Cardiac muscle cell (in vitro differentiated cells and primary cell): ENCODE results near the gene FOXE3. TPM values are rescaled to one million over a fixed set of nuclear protein-coding genes. Genes with fewer than 3 reads are reported as not detected.

ENCODE experiments used
- DNase-seq, 2 donors: peaks; one replicate each; pipeline versions ENCODE4 v3.0.0 to v3.0.0-alpha.2; 2010 to 2017; ENCODE audit warnings: low read depth in 1 of 2, low spot score in 1 of 2
- H3K27ac ChIP-seq: fragments of 200-600 bp; sonication (generic); 2 replicates; pipeline ENCODE4 v1.5.1; 2016
- H3K27me3 ChIP-seq: fragments of 200-600 bp; sonication (generic); 2 replicates; pipeline ENCODE4 v1.6.0; 2016; ENCODE audit warnings: control low read depth
- H3K36me3 ChIP-seq: fragments of 200-600 bp; sonication (generic); 2 replicates; pipeline ENCODE4 v1.5.1; 2016; ENCODE audit warnings: control low read depth
- H3K4me1 ChIP-seq: fragments of 200-600 bp; sonication (generic); 2 replicates; pipeline ENCODE4 v1.8.1; 2017; ENCODE audit warnings: low read depth, mild to moderate bottlenecking, mixed run types
- H3K4me3 ChIP-seq: fragments of 200-600 bp; sonication (generic); 2 replicates; pipeline ENCODE4 v1.5.1; 2016; ENCODE audit warnings: mild to moderate bottlenecking
- H3K9me3 ChIP-seq: fragments of 200-600 bp; sonication (generic); 2 replicates; pipeline ENCODE4 v1.5.1; 2017; ENCODE audit warnings: low read depth, mild to moderate bottlenecking, control low read depth
- polyA plus RNA-seq: library from polyadenylated mRNA; unstranded; fragments of >200 nt; fragmentation: Nextera tagmentation; extraction: Ambion mirVana; gene quantifications from 2 replicates; pipeline ENCODE4 v1.2.1, GENCODE V29; 2016
- total RNA-seq: library from RNA; depleted of rRNA; stranded (reverse); fragments of >200 nt; gene quantifications from 2 replicates; pipeline ENCODE4 v1.2.3, GENCODE V29; 2016
- TF ChIP-seq, protein P1 (sequence below): IDR thresholded peaks from 2 replicates; pipeline ENCODE4 v1.5.1; 2012; ENCODE audit warnings: low read depth, mild to moderate bottlenecking, low read length

FOXE3 gene
- total and polyA plus RNA-seq, 2 experiments from 2014 or later: not detected

DNA sequence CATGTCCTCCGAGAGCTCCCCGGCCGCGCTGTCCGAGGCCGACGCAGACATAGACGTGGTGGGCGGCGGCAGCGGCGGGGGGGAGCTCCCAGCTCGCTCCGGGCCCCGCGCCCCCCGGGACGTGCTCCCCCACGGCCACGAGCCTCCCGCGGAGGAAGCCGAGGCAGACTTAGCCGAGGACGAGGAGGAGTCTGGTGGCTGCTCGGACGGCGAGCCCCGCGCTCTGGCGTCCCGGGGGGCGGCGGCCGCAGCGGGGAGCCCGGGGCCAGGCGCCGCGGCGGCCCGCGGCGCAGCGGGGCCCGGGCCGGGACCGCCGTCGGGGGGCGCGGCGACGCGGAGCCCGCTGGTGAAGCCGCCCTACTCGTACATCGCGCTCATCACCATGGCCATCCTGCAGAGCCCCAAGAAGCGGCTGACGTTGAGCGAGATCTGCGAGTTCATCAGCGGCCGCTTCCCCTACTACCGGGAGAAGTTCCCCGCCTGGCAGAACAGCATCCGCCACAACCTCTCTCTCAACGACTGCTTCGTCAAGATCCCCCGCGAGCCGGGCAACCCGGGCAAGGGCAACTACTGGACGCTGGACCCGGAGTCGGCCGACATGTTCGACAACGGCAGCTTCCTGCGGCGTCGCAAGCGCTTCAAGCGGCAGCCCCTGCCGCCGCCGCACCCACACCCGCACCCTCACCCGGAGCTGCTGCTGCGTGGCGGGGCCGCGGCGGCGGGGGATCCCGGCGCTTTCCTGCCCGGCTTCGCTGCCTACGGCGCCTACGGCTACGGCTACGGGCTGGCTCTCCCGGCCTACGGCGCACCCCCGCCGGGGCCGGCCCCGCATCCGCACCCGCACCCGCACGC, 22.3 kb downstream of the FOXE3 start:
- H3K36me3 ChIP-seq: no peaks in the 10 kb centered on the region
- H3K27me3 ChIP-seq: peaks cover 100% of the 10 kb centered on the region
- peak overlapping the region; percentile 63 for H3K4me3 ChIP-seq
- H3K4me1 ChIP-seq: peaks cover 4% of the 10 kb centered on the region
- no peaks in the 10 kb centered on the region for H3K9me3 ChIP-seq
- no peak overlapping the region for H3K27ac ChIP-seq
- no peak for DNase-seq
- TF ChIP-seq, protein P1, sequence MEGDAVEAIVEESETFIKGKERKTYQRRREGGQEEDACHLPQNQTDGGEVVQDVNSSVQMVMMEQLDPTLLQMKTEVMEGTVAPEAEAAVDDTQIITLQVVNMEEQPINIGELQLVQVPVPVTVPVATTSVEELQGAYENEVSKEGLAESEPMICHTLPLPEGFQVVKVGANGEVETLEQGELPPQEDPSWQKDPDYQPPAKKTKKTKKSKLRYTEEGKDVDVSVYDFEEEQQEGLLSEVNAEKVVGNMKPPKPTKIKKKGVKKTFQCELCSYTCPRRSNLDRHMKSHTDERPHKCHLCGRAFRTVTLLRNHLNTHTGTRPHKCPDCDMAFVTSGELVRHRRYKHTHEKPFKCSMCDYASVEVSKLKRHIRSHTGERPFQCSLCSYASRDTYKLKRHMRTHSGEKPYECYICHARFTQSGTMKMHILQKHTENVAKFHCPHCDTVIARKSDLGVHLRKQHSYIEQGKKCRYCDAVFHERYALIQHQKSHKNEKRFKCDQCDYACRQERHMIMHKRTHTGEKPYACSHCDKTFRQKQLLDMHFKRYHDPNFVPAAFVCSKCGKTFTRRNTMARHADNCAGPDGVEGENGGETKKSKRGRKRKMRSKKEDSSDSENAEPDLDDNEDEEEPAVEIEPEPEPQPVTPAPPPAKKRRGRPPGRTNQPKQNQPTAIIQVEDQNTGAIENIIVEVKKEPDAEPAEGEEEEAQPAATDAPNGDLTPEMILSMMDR: no peak

- DNase-seq: no peak
- TF ChIP-seq, protein P1: no peak
- H3K36me3 ChIP-seq: no peaks in the 10 kb centered on the region
- no peak overlapping the region for H3K27ac ChIP-seq
- H3K9me3 ChIP-seq: no peaks in the 10 kb centered on the region
- H3K4me1 ChIP-seq: peaks cover 4% of the 10 kb centered on the region
- H3K27me3 ChIP-seq: peaks cover 100% of the 10 kb centered on the region
- no peak overlapping the region for H3K4me3 ChIP-seq
Observed at GRCh38 chr1:47439017-47439818, 23.1 kb downstream of the FOXE3 start.

GRCh38 chr1:47439819-47440598, 23.9 kb downstream of the FOXE3 start:
- no peaks in the 10 kb centered on the region for H3K36me3 ChIP-seq
- TF ChIP-seq, protein P1: no peak
- peaks cover 3% of the 10 kb centered on the region for H3K4me1 ChIP-seq
- H3K27me3 ChIP-seq: peaks cover 100% of the 10 kb centered on the region
- H3K4me3 ChIP-seq: no peak overlapping the region
- no peaks in the 10 kb centered on the region for H3K9me3 ChIP-seq
- DNase-seq: no peak
- no peak overlapping the region for H3K27ac ChIP-seq

DNA sequence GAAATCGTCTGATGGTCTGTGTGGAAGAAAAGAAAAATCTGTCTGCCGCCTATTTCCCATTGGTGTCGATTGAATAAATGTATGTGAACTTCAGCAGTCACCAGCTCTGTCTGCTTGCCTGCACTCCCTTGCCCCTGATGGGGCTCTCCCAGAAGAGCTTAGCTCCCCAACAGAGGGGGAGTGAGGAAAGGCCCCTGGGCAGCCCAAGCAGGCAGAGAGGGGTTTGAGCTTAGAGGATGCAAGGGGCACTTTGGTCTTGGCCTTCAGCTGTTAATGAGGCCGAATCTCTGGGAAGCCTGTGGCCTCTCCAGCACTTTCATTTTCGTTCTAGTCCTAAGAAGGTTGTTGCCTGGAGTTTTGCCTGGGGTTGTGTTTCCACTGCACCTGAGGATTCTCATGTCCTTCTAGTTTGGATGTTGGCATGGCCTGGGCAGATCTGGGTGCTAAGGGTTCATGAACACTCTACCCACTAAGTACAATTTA, 24.6 kb downstream of the FOXE3 start:
- DNase-seq: no peak
- Histone ChIP-seq H3K4me3 (no peak overlapping the region), H3K9me3 (no peaks in the 10 kb centered on the region), H3K36me3 (no peaks in the 10 kb centered on the region), H3K27ac (no peak overlapping the region), H3K4me1 (peaks cover 3% of the 10 kb centered on the region), H3K27me3 (peaks cover 100% of the 10 kb centered on the region)
- TF ChIP-seq, protein P1: no peak

- peaks cover 100% of the 10 kb centered on the region for H3K27me3 ChIP-seq
- no peak overlapping the region for H3K4me3 ChIP-seq
- H3K36me3 ChIP-seq: no peaks in the 10 kb centered on the region
- peaks cover 3% of the 10 kb centered on the region for H3K4me1 ChIP-seq
- DNase-seq: no peak
- H3K27ac ChIP-seq: no peak overlapping the region
- TF ChIP-seq, protein P1: no peak
- no peaks in the 10 kb centered on the region for H3K9me3 ChIP-seq
Observed at GRCh38 chr1:47441450-47442106, 25.5 kb downstream of the FOXE3 start.
